ENCODE results near the gene MCF2L2.

DNA sequence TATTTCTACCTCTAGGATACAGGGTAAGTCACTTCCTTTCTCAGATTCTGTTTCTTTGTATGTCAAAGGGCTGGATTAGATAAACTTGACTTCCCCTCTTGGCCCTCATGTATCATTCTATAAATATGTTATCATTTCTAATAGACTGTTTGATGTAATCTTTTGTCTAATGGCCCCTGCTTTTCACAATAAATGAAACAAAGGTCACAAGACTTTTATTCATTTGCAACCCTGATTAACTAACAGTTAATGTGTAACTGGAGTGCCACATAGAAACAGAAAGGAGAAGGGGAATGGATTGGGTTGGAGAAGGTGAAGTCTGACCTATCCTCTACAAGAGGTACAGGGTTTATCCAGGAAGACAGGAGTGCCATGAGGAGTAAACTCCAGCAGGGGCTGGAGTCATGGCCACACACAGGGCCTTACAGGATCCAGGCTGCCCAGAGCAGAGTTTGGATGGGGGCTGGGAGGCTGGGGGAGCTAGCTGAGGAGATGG lies 183.4 kb downstream of the MCF2L2 start:
- TF ChIP-seq POLR2A (IDR thresholded peaks at IDR 0.05) (no peak), POLR2AphosphoS5 (IDR thresholded peaks at IDR 0.05) (no peak)
- TF ChIP-seq, protein P1, sequence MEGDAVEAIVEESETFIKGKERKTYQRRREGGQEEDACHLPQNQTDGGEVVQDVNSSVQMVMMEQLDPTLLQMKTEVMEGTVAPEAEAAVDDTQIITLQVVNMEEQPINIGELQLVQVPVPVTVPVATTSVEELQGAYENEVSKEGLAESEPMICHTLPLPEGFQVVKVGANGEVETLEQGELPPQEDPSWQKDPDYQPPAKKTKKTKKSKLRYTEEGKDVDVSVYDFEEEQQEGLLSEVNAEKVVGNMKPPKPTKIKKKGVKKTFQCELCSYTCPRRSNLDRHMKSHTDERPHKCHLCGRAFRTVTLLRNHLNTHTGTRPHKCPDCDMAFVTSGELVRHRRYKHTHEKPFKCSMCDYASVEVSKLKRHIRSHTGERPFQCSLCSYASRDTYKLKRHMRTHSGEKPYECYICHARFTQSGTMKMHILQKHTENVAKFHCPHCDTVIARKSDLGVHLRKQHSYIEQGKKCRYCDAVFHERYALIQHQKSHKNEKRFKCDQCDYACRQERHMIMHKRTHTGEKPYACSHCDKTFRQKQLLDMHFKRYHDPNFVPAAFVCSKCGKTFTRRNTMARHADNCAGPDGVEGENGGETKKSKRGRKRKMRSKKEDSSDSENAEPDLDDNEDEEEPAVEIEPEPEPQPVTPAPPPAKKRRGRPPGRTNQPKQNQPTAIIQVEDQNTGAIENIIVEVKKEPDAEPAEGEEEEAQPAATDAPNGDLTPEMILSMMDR (IDR thresholded peaks at IDR 0.05 in 8 of 11, conservative IDR thresholded peaks at IDR 0.05 in 3 of 11), result no peak

Data from spleen (tissue), 7 donors.